ENCODE measurements around the gene PRKAR2B.

The PRKAR2B gene

GRCh38 chr7:107173691-107174406, 129.3 kb downstream of the PRKAR2B start:
- no peak overlapping the region for H3K4me3 ChIP-seq (ENCODE audit: control insufficient read depth, low read depth, low read length)

GRCh38 chr7:107179326-107180164, 135.0 kb downstream of the PRKAR2B start:
- H3K4me3 ChIP-seq (ENCODE audit: control insufficient read depth, low read depth, low read length): no peak overlapping the region
- TF ChIP-seq CTCF (IDR thresholded peaks at IDR 0.05; ENCODE audit: control insufficient read depth, insufficient read depth, low read depth, low read length, missing control alignments): no peak
- DNase-seq (ENCODE audit: low read depth): no peak

More at GRCh38 chr7:107173691-107174406, 129.3 kb downstream of the PRKAR2B start:
- DNase-seq (ENCODE audit: low read depth): no peak
- no peak for TF ChIP-seq CTCF (IDR thresholded peaks at IDR 0.05; ENCODE audit: control insufficient read depth, insufficient read depth, low read depth, low read length, missing control alignments)

- no peak overlapping the region for H3K4me3 ChIP-seq (ENCODE audit: control insufficient read depth, low read depth, low read length)
- peak; percentile 23 for DNase-seq (ENCODE audit: low read depth)
Measured at GRCh38 chr7:107180378-107180777, 135.9 kb downstream of the PRKAR2B start.

GRCh38 chr7:107181172-107181571, 136.7 kb downstream of the PRKAR2B start:
- DNase-seq (ENCODE audit: low read depth): no peak
- TF ChIP-seq CTCF (IDR thresholded peaks at IDR 0.05; ENCODE audit: control insufficient read depth, insufficient read depth, low read depth, low read length, missing control alignments): no peak

More at GRCh38 chr7:107180378-107180777, 135.9 kb downstream of the PRKAR2B start:
- no peak for TF ChIP-seq CTCF (IDR thresholded peaks at IDR 0.05; ENCODE audit: control insufficient read depth, insufficient read depth, low read depth, low read length, missing control alignments)

GRCh38 chr7:107185716-107186115, 141.2 kb downstream of the PRKAR2B start:
- no peak for DNase-seq (ENCODE audit: low read depth)
- TF ChIP-seq CTCF (IDR thresholded peaks at IDR 0.05; ENCODE audit: control insufficient read depth, insufficient read depth, low read depth, low read length, missing control alignments): no peak
- no peak overlapping the region for H3K4me3 ChIP-seq (ENCODE audit: control insufficient read depth, low read depth, low read length)

More at GRCh38 chr7:107181172-107181571, 136.7 kb downstream of the PRKAR2B start:
- H3K4me3 ChIP-seq (ENCODE audit: control insufficient read depth, low read depth, low read length): no peak overlapping the region

- DNase-seq (ENCODE audit: low read depth): no peak
- no peak overlapping the region for H3K4me3 ChIP-seq (ENCODE audit: control insufficient read depth, low read depth, low read length)
- no peak for TF ChIP-seq CTCF (IDR thresholded peaks at IDR 0.05; ENCODE audit: control insufficient read depth, insufficient read depth, low read depth, low read length, missing control alignments)
Measured at GRCh38 chr7:107186240-107186639, 141.7 kb downstream of the PRKAR2B start.

All from AG09309 (cell line).